PFSK-1 (cell line): Measurements from ENCODE around the gene KIF1B.

Experiments used
- REST ChIP-seq, 2 experiments: IDR thresholded peaks; 2 replicates each; pipeline versions ENCODE4 v1.6.1 to v1.8.0; 2011 to 2012; ENCODE audit warnings: low read depth in 2 of 2, low read length in 2 of 2, control low read depth in 1 of 2, inconsistent platforms in 1 of 2, mild to moderate bottlenecking in 1 of 2, moderate library complexity in 1 of 2; ENCODE audit not compliant: insufficient read depth in 1 of 2
- TAF1 ChIP-seq: IDR thresholded peaks from 2 replicates; pipeline ENCODE4 v1.6.1; 2012; ENCODE audit warnings: low read length, control low read depth, borderline replicate concordance; ENCODE audit not compliant: insufficient read depth

- TF ChIP-seq TAF1 (no peak), REST (IDR thresholded peaks at IDR 0.05; ENCODE audit: insufficient read depth in 1 of 2, low read depth in 2 of 2, low read length in 2 of 2) (no peak)
Measured at GRCh38 chr1:10386761-10387676, 176.6 kb downstream of the KIF1B start.
